Measurements from ENCODE around the gene OTOA. TPM values are rescaled to one million over a fixed set of nuclear protein-coding genes. Genes with fewer than 3 reads are reported as not detected.

Gene OTOA
- total and polyA plus RNA-seq, 2 of the 8 experiments (the other 6 are each of a cell fraction or from before 2014, with no cell fraction given), result 0.06 to 0.32 TPM

DNA sequence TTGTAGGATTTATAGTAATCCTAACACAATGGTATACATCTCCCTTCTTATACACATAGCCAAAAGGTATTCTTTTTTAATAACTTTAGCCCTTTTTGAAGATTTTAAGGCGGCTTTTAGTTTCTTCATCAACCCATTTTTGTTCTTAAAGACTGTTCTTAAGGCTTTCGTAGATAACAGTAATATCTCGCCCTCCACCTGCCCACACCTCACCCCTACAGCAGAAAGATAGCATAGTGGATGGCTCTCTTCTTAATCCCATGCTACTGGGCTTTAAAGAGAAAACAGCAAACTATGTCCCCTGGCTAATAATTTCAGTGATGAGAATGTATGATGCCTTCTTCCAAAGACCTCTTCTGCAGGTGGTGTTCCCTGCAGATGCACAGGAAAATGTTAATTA, 20.0 kb upstream of the OTOA start:
- FAIRE-seq (no peak), DNase-seq (ENCODE audit: low read depth in 1 of 2, low spot score in 2 of 2) (no peak)
- Histone ChIP-seq H3K18ac (ENCODE audit: extremely low read depth, low read length) (no peak overlapping the region), H2BK15ac (ENCODE audit: low read length) (no peak overlapping the region), H3K23me2 (ENCODE audit: low read depth, low read length) (no peaks in the 10 kb centered on the region), H3K79me1 (ENCODE audit: low read depth, low read length) (peaks cover 2% of the 10 kb centered on the region; the same call in 1 of the 2 replicates), H2AK5ac (ENCODE audit: low read depth, low read length) (no peak overlapping the region), H3K4me1 (replicated peaks in 1 of 4; ENCODE audit: control insufficient read depth in 3 of 4, insufficient read depth in 4 of 4, low read length in 3 of 4) (no peaks in the 10 kb centered on the region), H3K9me3 (ENCODE audit: insufficient read depth in 2 of 2, low read depth in 1 of 2, low read length in 1 of 2) (no peaks in the 10 kb centered on the region), H4K20me1 (replicated peaks in 1 of 2; ENCODE audit: control insufficient read depth in 1 of 2, insufficient read depth in 2 of 2, low read length in 2 of 2) (peaks cover 0 to 3% of the 10 kb centered on the region in 2 experiments), H2AFZ (ENCODE audit: low read length) (no peak overlapping the region), H2BK20ac (ENCODE audit: low read length) (no peak overlapping the region), H4K8ac (ENCODE audit: extremely low read depth, insufficient read depth, low read length) (no peak overlapping the region), H4K5ac (ENCODE audit: insufficient read length, low read depth, low read length) (no peak overlapping the region), H3K4me3 (ENCODE audit: extremely low read depth in 1 of 4, insufficient read depth in 2 of 4, low read depth in 3 of 4, low read length in 4 of 4) (no peak overlapping the region), H3K4me2 (ENCODE audit: insufficient read depth in 1 of 2, low read depth in 2 of 2, low read length in 2 of 2) (no peak overlapping the region), H2BK120ac (replicated peaks; ENCODE audit: low read depth, low read length) (no peak overlapping the region), H3K9ac (replicated peaks in 1 of 4; ENCODE audit: extremely low read depth in 1 of 4, low read depth in 3 of 4, low read length in 3 of 4) (no peak overlapping the region), H3K79me2 (ENCODE audit: control insufficient read depth in 1 of 2, insufficient read depth in 2 of 2, low read length in 2 of 2) (peaks cover 0 to 11% of the 10 kb centered on the region in 2 experiments; a peak in 1 of 4 replicates), H3K36me3 (ENCODE audit: control insufficient read depth in 2 of 4, insufficient read depth in 4 of 4, low read length in 3 of 4) (no peaks in the 10 kb centered on the region; a peak in 1 of 8 replicates), H3K14ac (ENCODE audit: insufficient read length) (no peak overlapping the region), H3K27me3 (replicated peaks in 1 of 4; ENCODE audit: control insufficient read depth in 3 of 4, extremely low read depth in 1 of 4, insufficient read depth in 3 of 4, low read length in 3 of 4) (no peaks in the 10 kb centered on the region), H3K56ac (replicated peaks; ENCODE audit: insufficient read length, low read depth, low read length) (no peak overlapping the region), H3K27ac (ENCODE audit: low read depth, low read length) (no peak overlapping the region), H4K91ac (replicated peaks; ENCODE audit: insufficient read length, low read length) (no peak overlapping the region), H3K23ac (ENCODE audit: insufficient read length) (no peak overlapping the region), H2BK12ac (ENCODE audit: low read depth, low read length) (no peak overlapping the region), H3K4ac (replicated peaks; ENCODE audit: insufficient read length, low read depth, low read length) (no peak overlapping the region), H2BK5ac (ENCODE audit: low read depth, low read length) (no peak overlapping the region)
- CTCF ChIA-PET (ENCODE audit: partially characterized antibody), result interaction anchor here (0.5 to 1.2 kb wide), 3 partner anchors 10 to 65 kb away, joined by 3 to 4 read pairs (median 3); no protein-coding TSS in a partner anchor
- POLR2A ChIA-PET (ENCODE audit: partially characterized antibody), result interaction anchor here (0.6 kb wide), 1 partner anchor 151 kb away, joined by 3 read pairs; no protein-coding TSS in a partner anchor
- WGBS, 2 experiments (ENCODE audit: extremely low coverage in 1 of 2, insufficient coverage in 1 of 2, insufficient read length in 1 of 2, insufficient replicate concordance in 2 of 2, low coverage in 1 of 2, low lambda C conversion rate in 2 of 2, missing lambda C conversion rate in 1 of 2), result 89% methylated on average over 3 of the region's 3 CpGs; no CpG with 5 or more reads in 1 of the 2 experiments
- TF ChIP-seq, protein P1, sequence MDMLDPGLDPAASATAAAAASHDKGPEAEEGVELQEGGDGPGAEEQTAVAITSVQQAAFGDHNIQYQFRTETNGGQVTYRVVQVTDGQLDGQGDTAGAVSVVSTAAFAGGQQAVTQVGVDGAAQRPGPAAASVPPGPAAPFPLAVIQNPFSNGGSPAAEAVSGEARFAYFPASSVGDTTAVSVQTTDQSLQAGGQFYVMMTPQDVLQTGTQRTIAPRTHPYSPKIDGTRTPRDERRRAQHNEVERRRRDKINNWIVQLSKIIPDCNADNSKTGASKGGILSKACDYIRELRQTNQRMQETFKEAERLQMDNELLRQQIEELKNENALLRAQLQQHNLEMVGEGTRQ (IDR thresholded peaks at IDR 0.05; ENCODE audit: low read length), result no peak
- TF ChIP-seq GABPA (IDR thresholded peaks at IDR 0.05; ENCODE audit: borderline replicate concordance, insufficient read depth, low read length) (no peak), CBX8 (IDR thresholded peaks at IDR 0.05; ENCODE audit: borderline replicate concordance, low read depth, low read length) (no peak), CBX5 (IDR thresholded peaks at IDR 0.05; ENCODE audit: low read depth, low read length) (no peak), EZH2 (IDR thresholded peaks at IDR 0.05; ENCODE audit: low read depth, low read length, severe bottlenecking) (no peak), TAF1 (IDR thresholded peaks at IDR 0.05; ENCODE audit: low read depth, low read length) (no peak), FOSL1 (IDR thresholded peaks at IDR 0.05; ENCODE audit: insufficient read depth, low read depth, low read length) (no peak), KDM4A (IDR thresholded peaks at IDR 0.05; ENCODE audit: low read depth, low read length, severe bottlenecking) (no peak), BACH1 (IDR thresholded peaks at IDR 0.05; ENCODE audit: low read length) (no peak), CHD1 (IDR thresholded peaks at IDR 0.05; ENCODE audit: low read depth, low read length) (no peak), SUZ12 (IDR thresholded peaks at IDR 0.05; ENCODE audit: low read length) (no peak)
- TF ChIP-seq, protein P2, sequence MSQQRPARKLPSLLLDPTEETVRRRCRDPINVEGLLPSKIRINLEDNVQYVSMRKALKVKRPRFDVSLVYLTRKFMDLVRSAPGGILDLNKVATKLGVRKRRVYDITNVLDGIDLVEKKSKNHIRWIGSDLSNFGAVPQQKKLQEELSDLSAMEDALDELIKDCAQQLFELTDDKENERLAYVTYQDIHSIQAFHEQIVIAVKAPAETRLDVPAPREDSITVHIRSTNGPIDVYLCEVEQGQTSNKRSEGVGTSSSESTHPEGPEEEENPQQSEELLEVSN (IDR thresholded peaks at IDR 0.05), result no peak

Measured in H1 (cell line).